OCI-LY7 (cell line): ENCODE measurements around the gene CCDC92B.

Source experiments
- CTCF ChIP-seq: fragments of 200-600 bp; sonication (generic); conservative IDR thresholded peaks from 2 replicates; pipeline ENCODE4 v1.5.1; 2014; ENCODE audit warnings: mild to moderate bottlenecking, antibody characterized with exemption, low read length, moderate library complexity, mixed read lengths
- EZH2phosphoT487 ChIP-seq: fragments of 200-600 bp; sonication (generic); IDR thresholded peaks from 2 replicates; pipeline ENCODE4 v1.6.1; 2018; ENCODE audit warnings: low read depth, borderline replicate concordance, mild to moderate bottlenecking, mixed run types, antibody characterized with exemption, low read length, moderate library complexity, mixed read lengths

- TF ChIP-seq CTCF = no peak
- no peak for TF ChIP-seq EZH2phosphoT487
Measured at GRCh38 chr17:2724784-2725164, 24.7 kb downstream of the CCDC92B start.
